ENCODE results near the gene EIF5.
A peak's percentile ranks its signal among the peaks of the same experiment; 100 is the strongest.

GRCh38 chr14:103391048-103391447 lies 57.0 kb downstream of the EIF5 start:
- peak in 10 of 11 experiments; percentile 18 to 67 (median 54) for TF ChIP-seq CTCF (IDR thresholded peaks at IDR 0.05 in 8 of 11, conservative IDR thresholded peaks at IDR 0.05 in 3 of 11)
- TF ChIP-seq POLR2AphosphoS5 (IDR thresholded peaks at IDR 0.05), result no peak
- no peak for TF ChIP-seq POLR2A (IDR thresholded peaks at IDR 0.05)
